GM06990 (cell line): ENCODE data around the gene SCART1.
"Not testable (repeated sequence)": the region's sequence is repeated elsewhere in the genome, so short reads cannot be mapped to it uniquely, and the experiment has no call there.

Experiments
- DNase-seq: peaks from one replicate; pipeline ENCODE4 v3.0.0-alpha.2; 2011; ENCODE audit not compliant: insufficient read length; ENCODE audit errors: extremely low read depth
- H3K27me3 ChIP-seq: replicated peaks from 2 replicates; pipeline ENCODE4 v1.6.0; 2011; ENCODE audit warnings: low read length; ENCODE audit not compliant: control insufficient read depth, insufficient read depth
- H3K36me3 ChIP-seq: 2 replicates; pipeline ENCODE4 v1.5.1; 2011; ENCODE audit warnings: low read length; ENCODE audit not compliant: control insufficient read depth, insufficient read depth
- H3K4me3 ChIP-seq: replicated peaks from 2 replicates; pipeline ENCODE4 v1.5.1; 2011; ENCODE audit warnings: low read depth, mild to moderate bottlenecking, control low read depth, low read length
- CTCF ChIP-seq: IDR thresholded peaks from 2 replicates; pipeline ENCODE4 v1.5.1; 2011; ENCODE audit warnings: low read length, control low read depth, mild to moderate bottlenecking, inconsistent platforms; ENCODE audit not compliant: insufficient read depth, poor library complexity, severe bottlenecking

Gene SCART1

GRCh38 chr10:133421336-133422222, 32.2 kb upstream of the SCART1 start:
- Histone ChIP-seq H3K36me3 (peaks cover 9% of the 10 kb centered on the region), H3K4me3 (no peak overlapping the region), H3K27me3 (no peaks in the 10 kb centered on the region)
- no peak for TF ChIP-seq CTCF
- no peak for DNase-seq

- TF ChIP-seq CTCF = no peak
- H3K27me3 ChIP-seq = no peaks in the 10 kb centered on the region
- H3K4me3 ChIP-seq = no peak overlapping the region
- H3K36me3 ChIP-seq = peaks cover 9% of the 10 kb centered on the region
- no peak for DNase-seq
Observed at GRCh38 chr10:133422223-133422806, 31.4 kb upstream of the SCART1 start.

DNA sequence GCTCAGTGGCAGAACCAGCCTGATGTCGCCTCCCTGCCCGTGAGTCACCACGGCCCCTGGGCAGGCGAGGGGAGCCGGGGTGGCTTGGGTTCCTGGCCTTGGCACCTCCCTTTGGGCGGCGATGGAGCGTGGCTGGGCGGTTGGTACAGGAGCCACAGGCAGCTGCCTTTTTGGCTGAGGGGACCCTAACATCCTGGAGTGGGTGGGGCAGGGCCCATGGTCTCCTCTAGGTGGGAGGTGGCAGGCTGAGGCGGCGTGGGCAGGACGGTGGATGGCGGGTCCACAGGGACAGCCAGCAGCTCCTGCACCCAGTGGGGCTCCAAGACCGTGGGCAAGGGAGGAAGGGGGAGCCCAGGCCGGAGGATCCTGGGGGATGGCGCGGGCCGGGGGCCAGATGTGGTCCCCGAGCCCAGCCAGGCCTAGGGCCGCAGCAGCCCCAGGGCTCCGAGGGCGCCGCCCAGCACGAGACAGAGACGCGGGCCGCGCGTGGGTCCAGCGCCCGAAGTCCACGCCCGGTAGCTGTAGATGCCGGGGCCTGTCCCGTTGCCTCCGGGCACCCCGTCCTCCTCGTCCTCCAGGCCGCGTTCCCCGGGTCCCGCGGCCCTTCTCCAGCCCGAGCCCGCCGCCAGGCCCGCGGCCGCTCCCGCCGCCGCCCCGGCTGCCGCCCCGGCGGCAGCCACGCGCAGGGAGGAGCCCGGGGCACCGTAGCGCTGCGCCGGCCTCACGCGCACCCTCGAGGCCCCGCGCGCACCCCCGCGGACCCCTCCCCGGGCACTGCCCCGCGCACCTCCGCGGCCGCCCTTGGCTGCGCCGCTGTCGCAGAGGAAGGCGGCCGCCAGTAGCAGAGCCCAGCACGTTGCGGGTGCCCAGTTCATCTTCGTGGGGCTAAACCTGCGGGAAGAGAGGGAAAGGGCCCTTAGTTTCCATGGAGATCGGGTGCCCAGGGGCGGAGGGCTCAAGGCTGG, 30.7 kb upstream of the SCART1 start:
- no peaks in the 10 kb centered on the region for H3K27me3 ChIP-seq
- H3K36me3 ChIP-seq = peaks cover 9% of the 10 kb centered on the region
- no peak for TF ChIP-seq CTCF
- H3K4me3 ChIP-seq = no peak overlapping the region
- no peak for DNase-seq

- H3K36me3 ChIP-seq, DNase-seq, H3K27me3 ChIP-seq, H3K4me3 ChIP-seq: not testable (repeated sequence)
Observed at GRCh38 chr10:133424102-133424501, 29.6 kb upstream of the SCART1 start.

- H3K27me3 ChIP-seq, DNase-seq, H3K4me3 ChIP-seq, H3K36me3 ChIP-seq: not testable (repeated sequence)
Observed at GRCh38 chr10:133424601-133425000, 29.1 kb upstream of the SCART1 start, which contains the start of gene SPRN. TSS of gene SPRN (minus strand) at chr10:133424625. CDS start at chr10:133423681, 944 bp downstream.

DNA sequence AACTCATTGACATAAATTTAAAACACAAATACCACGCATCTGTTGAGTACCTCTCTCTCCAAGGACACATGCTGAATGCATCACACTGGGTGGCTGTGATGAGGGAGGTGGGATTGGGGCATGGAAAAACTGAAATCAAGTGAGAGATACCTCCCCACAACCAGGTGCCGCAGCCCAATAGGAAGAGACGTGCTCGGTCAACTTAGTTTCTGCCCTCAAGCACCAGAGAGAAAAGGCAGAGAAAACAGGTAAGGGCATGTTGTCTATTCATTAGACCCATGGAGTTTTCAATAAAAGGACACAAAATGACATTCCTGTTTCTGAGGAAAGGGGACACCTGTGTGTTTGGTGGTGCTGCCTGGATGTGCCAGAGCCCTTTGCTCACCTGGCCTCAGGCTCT, 24.2 kb upstream of the SCART1 start:
- not testable (repeated sequence) for H3K4me3 ChIP-seq, H3K27me3 ChIP-seq, DNase-seq, H3K36me3 ChIP-seq

DNA sequence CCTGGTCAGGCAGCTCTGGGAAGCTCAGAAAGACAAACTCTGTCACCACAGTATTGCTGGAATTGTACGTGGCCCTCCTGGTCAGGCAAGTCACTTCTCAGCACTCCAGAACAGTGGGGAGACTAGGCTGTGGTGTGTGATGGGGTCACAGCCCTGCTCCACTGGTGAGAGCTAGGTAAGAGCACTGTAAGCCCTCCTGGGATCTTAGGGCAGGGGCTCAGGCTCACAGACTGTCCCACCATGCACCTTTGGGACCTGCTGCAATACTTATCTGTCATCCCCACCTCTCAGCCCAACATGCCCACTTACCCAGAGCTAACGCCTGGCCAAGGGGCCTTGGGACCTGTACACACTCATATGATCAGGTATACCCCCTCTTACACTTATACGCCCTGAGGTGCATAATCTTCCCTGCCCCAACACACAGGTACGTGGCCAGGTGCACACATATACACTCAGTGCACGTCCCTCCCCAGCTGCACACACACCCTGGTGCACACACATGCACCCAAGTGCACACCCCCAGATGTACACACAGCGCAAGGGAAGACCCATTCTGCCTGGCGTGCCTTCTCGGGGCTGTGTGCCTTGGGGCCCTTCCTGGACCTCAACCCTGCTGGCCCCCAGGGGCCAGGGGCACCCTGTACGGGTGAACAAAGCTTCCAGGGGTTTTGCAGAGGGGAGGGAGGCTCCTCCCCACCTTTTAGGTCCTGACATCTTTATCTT, 21.7 kb upstream of the SCART1 start:
- not testable (repeated sequence) for H3K36me3 ChIP-seq, H3K27me3 ChIP-seq, H3K4me3 ChIP-seq, DNase-seq

- DNase-seq, H3K4me3 ChIP-seq, H3K27me3 ChIP-seq, H3K36me3 ChIP-seq: not testable (repeated sequence)
Observed at GRCh38 chr10:133432789-133433188, 21.0 kb upstream of the SCART1 start.
